Stimulated activated CD8-positive, alpha-beta memory T cell treated with anti-CD3 and anti-CD28 coated beads, Interleukin-4, amount 100 ng/mL, for 4 hours (primary cell): ENCODE results near the gene DAPK2.
A peak's percentile ranks its signal among the peaks of the same experiment; 100 is the strongest.

Experiments
- DNase-seq, 2 donors: peaks; one replicate each; pipeline ENCODE4 v3.0.0-alpha.2; 2020; ENCODE audit warnings: low read depth in 2 of 2, low spot score in 1 of 2

DAPK2 gene

GRCh38 chr15:63899193-63899592 lies 147.1 kb downstream of the DAPK2 start:
- DNase-seq = no peak

- DNase-seq = peak in 1 of 2 donors; percentile 20
Measured at GRCh38 chr15:63896336-63897115, 149.8 kb downstream of the DAPK2 start.

GRCh38 chr15:63895787-63896218 lies 150.5 kb downstream of the DAPK2 start:
- no peak for DNase-seq

- no peak for DNase-seq
Measured at GRCh38 chr15:63895194-63895593, 151.1 kb downstream of the DAPK2 start.

- no peak for DNase-seq
Measured at GRCh38 chr15:63894662-63894949, 151.7 kb downstream of the DAPK2 start.

GRCh38 chr15:63893866-63894661 lies 152.2 kb downstream of the DAPK2 start:
- DNase-seq = no peak

- DNase-seq = peak; percentile 42 to 61
Measured at GRCh38 chr15:63892794-63893441, 153.4 kb downstream of the DAPK2 start.

- DNase-seq = no peak
Measured at GRCh38 chr15:63891768-63892133, 154.5 kb downstream of the DAPK2 start.

GRCh38 chr15:63891079-63891767 lies 155.1 kb downstream of the DAPK2 start:
- DNase-seq = peak; percentile 26 to 59

- no peak for DNase-seq
Measured at GRCh38 chr15:63890617-63891016, 155.7 kb downstream of the DAPK2 start.

- no peak for DNase-seq
Measured at GRCh38 chr15:63889831-63890230, 156.5 kb downstream of the DAPK2 start.

GRCh38 chr15:63888823-63889222 lies 157.5 kb downstream of the DAPK2 start:
- DNase-seq = no peak

GRCh38 chr15:63888146-63888545 lies 158.1 kb downstream of the DAPK2 start:
- DNase-seq = no peak

GRCh38 chr15:63887630-63888029 lies 158.7 kb downstream of the DAPK2 start:
- DNase-seq = no peak

GRCh38 chr15:63884953-63885352 lies 161.3 kb downstream of the DAPK2 start:
- DNase-seq = no peak

GRCh38 chr15:63881431-63881830 lies 164.9 kb downstream of the DAPK2 start:
- DNase-seq = no peak

- DNase-seq = no peak
Measured at GRCh38 chr15:63880744-63881143, 165.5 kb downstream of the DAPK2 start.

- no peak for DNase-seq
Measured at GRCh38 chr15:63879995-63880394, 166.3 kb downstream of the DAPK2 start.

- no peak for DNase-seq
Measured at GRCh38 chr15:63879211-63879610, 167.1 kb downstream of the DAPK2 start.

GRCh38 chr15:63877713-63878271 lies 168.5 kb downstream of the DAPK2 start:
- no peak for DNase-seq

GRCh38 chr15:63876085-63876662 lies 170.1 kb downstream of the DAPK2 start:
- DNase-seq = no peak
